Right cardiac atrium (tissue), 5 donors: Measurements from ENCODE around the gene DNAI1. TPM values are rescaled to one million over a fixed set of nuclear protein-coding genes. Genes with fewer than 3 reads are reported as not detected.
"Not testable (repeated sequence)": the region's sequence is repeated elsewhere in the genome, so short reads cannot be mapped to it uniquely, and the experiment has no call there.

ENCODE experiments used
- ATAC-seq, 2 donors: fragments of 200-7000 bp; cut with Tn5 transposase; one replicate each; pipeline versions ENCODE4 v1.8.0 to v1.9.1; 2020; ENCODE audit warnings: moderate library complexity in 2 of 2, mild to moderate bottlenecking in 1 of 2
- DNase-seq, 3 donors: peaks; one replicate each; pipeline ENCODE4 v3.0.0-alpha.2; 2020
- H3K27ac ChIP-seq: one replicate; pipeline ENCODE4 v1.5.1; 2013; ENCODE audit warnings: mild to moderate bottlenecking, low read length, control low read depth, moderate library complexity
- H3K27me3 ChIP-seq: one replicate; pipeline ENCODE4 v1.6.1; 2013; ENCODE audit not compliant: control insufficient read depth, insufficient read depth
- H3K4me1 ChIP-seq: one replicate; pipeline ENCODE4 v1.6.1; 2013; ENCODE audit warnings: low read length; ENCODE audit not compliant: control insufficient read depth, insufficient read depth
- H3K4me3 ChIP-seq: one replicate; pipeline ENCODE4 v1.5.1; 2013; ENCODE audit warnings: low read length, control low read depth
- H3K9me3 ChIP-seq: one replicate; pipeline ENCODE4 v1.6.1; 2013; ENCODE audit warnings: low read length; ENCODE audit not compliant: control insufficient read depth
- WGBS: extraction: QIAGEN DNeasy Blood & Tissue Kit; methylation state at CpG from one replicate; pipeline ENCODE4 v1.1.7; 2013; 5-methylcytosine and 5-hydroxymethylcytosine counted together
- intact Hi-C, 4 donors: fragments of 100-400 bp; cut with DNase I; formaldehyde crosslinking; loops; one replicate each; pipeline versions ENCODE4 v1.11.0 to v1.14.0; 2022 to 2023
- polyA plus RNA-seq: library from polyadenylated mRNA; stranded (reverse); fragments of 200-250 nt; gene quantifications from one replicate; pipeline ENCODE4 v1.2.3, GENCODE V29; 2013
- total RNA-seq, 4 donors: library from RNA; stranded (reverse); fragmentation: NEBNext Ultra II Directional; extraction: Animal tissue kit (Norgen Biotek cat#: 25700); gene quantifications; one replicate each; pipeline ENCODE4 v1.2.1, GENCODE V29; 2021
- donor health status: healthy with polysubstance abuse.
- donor health status: DM: no; HTN: yes; CAD: no.
- donor health status: DM: no; HTN: no; CAD: no.
- donor health status: DM: no; HTN: yes; CAD: no; lungs with severe emphysema.
- donor health status: DM: yes; HTN: yes; CAD: no.

Gene DNAI1
- total and polyA plus RNA-seq, 5 donors: 0.16 TPM; not detected in 4

DNA sequence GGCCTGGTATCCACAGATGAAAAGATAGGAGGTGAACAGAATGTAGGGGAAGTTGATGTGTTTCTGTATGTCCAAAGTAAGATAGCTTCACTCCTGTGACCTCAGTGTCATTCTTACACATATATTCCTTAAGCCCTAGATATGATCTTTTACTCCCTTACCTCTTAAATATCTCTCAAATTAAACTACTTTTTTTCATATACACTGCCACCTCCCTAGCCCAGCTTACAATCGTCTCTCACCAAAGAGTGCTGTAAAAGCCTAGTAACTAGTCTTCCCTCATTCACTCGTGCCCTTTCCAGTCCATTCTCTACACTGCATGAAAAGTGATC is 5.3 kb downstream of the DNAI1 start:
- DNase-seq (no peak), ATAC-seq (no peak)
- no peak overlapping the region for H3K4me3 ChIP-seq
- H3K27ac ChIP-seq: no peak overlapping the region
- intact Hi-C loops: no loop called here
- 71% methylated on average over 2 of the region's 2 CpGs for WGBS
- H3K27me3 ChIP-seq: no peaks in the 10 kb centered on the region
- H3K4me1 ChIP-seq: no peaks in the 10 kb centered on the region
- H3K9me3 ChIP-seq: no peaks in the 10 kb centered on the region

DNA sequence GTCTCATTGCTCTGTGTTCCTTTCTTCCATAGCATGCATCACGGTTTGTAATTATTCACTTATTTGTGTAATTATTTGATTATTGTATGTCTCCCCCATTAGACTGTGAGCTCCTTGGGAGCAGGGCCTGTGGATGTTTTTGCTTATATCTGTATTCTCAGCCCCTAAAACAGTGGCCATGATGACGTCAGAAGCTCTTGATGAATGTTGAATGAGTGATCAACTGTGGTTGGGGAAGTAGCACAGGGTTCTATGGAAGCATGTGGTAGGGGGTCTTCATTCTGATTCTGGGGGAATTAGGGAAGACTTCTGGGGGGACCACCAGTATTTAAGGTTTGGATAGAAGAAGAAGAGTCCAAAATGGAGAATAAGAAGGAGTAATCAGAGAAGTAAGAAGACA is 6.0 kb downstream of the DNAI1 start:
- no peaks in the 10 kb centered on the region for H3K9me3 ChIP-seq
- intact Hi-C loops: no loop called here
- ATAC-seq (no peak), DNase-seq (no peak)
- H3K27me3 ChIP-seq: no peaks in the 10 kb centered on the region
- WGBS: 78% methylated on average over 2 of the region's 2 CpGs
- H3K4me1 ChIP-seq: no peaks in the 10 kb centered on the region
- no peak overlapping the region for H3K4me3 ChIP-seq
- H3K27ac ChIP-seq: no peak overlapping the region

DNA sequence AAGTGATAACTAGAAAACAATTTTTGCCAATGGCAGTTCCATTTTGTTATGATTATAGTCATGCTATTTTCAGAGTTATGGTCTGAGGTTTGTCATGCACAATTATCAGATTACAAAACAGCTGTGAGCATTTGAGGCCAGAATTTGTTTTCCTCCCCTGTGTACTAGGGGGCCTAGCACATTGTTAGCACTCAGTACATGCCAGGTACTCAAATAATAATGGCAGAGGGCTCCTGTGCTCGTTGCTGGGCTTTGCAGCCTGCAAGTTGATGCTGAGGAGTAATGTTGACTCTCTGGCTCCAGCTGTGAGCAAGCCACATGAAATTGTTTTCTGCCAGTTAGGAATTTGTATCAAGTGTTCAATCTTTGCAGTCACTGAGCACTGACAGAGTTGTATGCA is 6.9 kb downstream of the DNAI1 start:
- DNase-seq (no peak), ATAC-seq (no peak)
- Histone ChIP-seq H3K4me3 (no peak overlapping the region), H3K4me1 (no peaks in the 10 kb centered on the region), H3K27ac (no peak overlapping the region), H3K9me3 (no peaks in the 10 kb centered on the region), H3K27me3 (no peaks in the 10 kb centered on the region)
- intact Hi-C loops: no loop called here
- 22% methylated on average over 1 of the region's 1 CpG for WGBS

DNA sequence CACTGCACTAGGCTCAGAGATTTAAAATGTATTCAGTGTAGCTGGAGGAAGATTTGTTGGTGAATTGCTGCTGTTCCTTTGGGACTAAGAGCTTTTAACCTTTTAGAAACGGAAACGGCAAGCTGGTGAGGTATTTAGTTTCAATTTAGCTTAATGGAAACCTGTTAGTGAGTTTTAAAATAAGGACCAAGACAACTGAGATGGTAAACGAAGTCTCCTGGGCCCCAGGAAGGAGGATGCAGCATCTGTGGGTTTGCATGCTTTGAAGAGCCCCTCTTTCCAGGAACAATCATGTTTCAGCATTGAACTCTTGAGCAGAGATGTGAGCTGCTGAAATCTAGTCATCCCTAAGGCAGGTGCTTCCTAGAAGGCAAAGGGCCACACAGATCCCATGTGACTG is 16.5 kb downstream of the DNAI1 start:
- DNase-seq (no peak), ATAC-seq (no peak)
- WGBS: 47% methylated on average over 3 of the region's 3 CpGs
- no peaks in the 10 kb centered on the region for H3K4me1 ChIP-seq
- H3K27ac ChIP-seq: no peak overlapping the region
- H3K9me3 ChIP-seq: no peaks in the 10 kb centered on the region
- intact Hi-C loops: no loop called here
- H3K27me3 ChIP-seq: no peaks in the 10 kb centered on the region
- no peak overlapping the region for H3K4me3 ChIP-seq

DNA sequence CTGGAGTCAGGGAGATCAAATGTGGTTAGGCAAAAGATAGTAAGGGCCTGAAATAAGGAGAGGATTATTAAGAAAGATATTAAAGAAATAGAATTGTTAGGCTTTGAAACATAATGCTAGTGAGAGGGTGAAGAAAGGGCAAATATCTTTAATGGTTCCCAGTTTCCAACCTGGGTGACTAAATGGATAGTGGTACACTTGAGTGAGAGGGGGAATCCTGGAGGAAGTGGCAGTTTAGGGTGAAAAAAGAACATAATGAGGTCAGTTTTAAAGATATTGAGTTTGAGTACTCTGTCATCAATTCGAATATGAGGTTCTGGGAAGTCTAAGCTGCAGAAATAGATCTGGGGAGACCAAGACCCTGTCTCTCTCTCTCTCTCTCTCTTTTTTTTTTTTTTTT is 18.9 kb downstream of the DNAI1 start:
- 73% methylated on average over 1 of the region's 1 CpG for WGBS
- no peak overlapping the region for H3K27ac ChIP-seq
- intact Hi-C loops: no loop called here
- ATAC-seq: no peak
- no peaks in the 10 kb centered on the region for H3K4me1 ChIP-seq
- no peaks in the 10 kb centered on the region for H3K9me3 ChIP-seq
- no peak for DNase-seq
- H3K4me3 ChIP-seq: no peak overlapping the region
- H3K27me3 ChIP-seq: no peaks in the 10 kb centered on the region

DNA sequence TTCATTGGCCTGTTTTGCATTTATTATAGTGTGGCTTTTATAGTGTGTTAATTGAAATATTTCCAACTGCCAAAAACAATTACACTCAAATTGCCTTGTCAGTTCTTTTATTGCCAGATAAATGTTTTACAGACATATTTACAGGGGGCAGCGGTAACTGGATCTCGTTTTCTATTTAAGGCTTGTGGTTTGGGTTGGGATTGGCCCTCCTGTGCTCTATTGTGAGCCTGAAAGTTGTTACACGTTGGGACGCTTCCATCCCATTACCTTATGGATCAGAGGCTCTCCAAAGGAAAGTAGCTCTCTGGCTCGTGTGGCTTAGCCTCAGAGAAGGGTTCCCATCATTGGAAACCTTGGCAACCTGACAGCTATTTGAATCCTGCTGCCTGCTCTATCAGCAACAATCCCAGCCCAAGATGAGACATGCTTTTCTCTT is 20.8 kb downstream of the DNAI1 start:
- no peak for DNase-seq
- intact Hi-C loops: no loop called here
- H3K27ac ChIP-seq: no peak overlapping the region

GRCh38 chr9:34481620-34482019 is 23.0 kb downstream of the DNAI1 start:
- 69% methylated on average over 13 of the region's 13 CpGs for WGBS
- H3K27ac ChIP-seq, H3K9me3 ChIP-seq, H3K27me3 ChIP-seq, intact Hi-C loops, DNase-seq, ATAC-seq, H3K4me1 ChIP-seq, H3K4me3 ChIP-seq: not testable (repeated sequence)

More for the DNA sequence above, 20.8 kb downstream of the DNAI1 start:
- 62% methylated on average over 5 of the region's 5 CpGs for WGBS
- no peaks in the 10 kb centered on the region for H3K4me1 ChIP-seq
- no peaks in the 10 kb centered on the region for H3K9me3 ChIP-seq
- no peak for ATAC-seq
- H3K27me3 ChIP-seq: no peaks in the 10 kb centered on the region
- H3K4me3 ChIP-seq: no peak overlapping the region

- ATAC-seq, DNase-seq, H3K4me1 ChIP-seq, H3K27ac ChIP-seq, H3K27me3 ChIP-seq, intact Hi-C loops, H3K4me3 ChIP-seq, H3K9me3 ChIP-seq: not testable (repeated sequence)
- 96% methylated on average over 22 of the region's 27 CpGs for WGBS
Measured at GRCh38 chr9:34482746-34483145, 24.1 kb downstream of the DNAI1 start.

- intact Hi-C loops: no loop called here
- no peak overlapping the region for H3K27ac ChIP-seq
- no peaks in the 10 kb centered on the region for H3K9me3 ChIP-seq
- H3K4me3 ChIP-seq: no peak overlapping the region
- no peaks in the 10 kb centered on the region for H3K4me1 ChIP-seq
- H3K27me3 ChIP-seq: no peaks in the 10 kb centered on the region
- DNase-seq (no peak), ATAC-seq (no peak)
Measured at GRCh38 chr9:34484678-34485077, 26.1 kb downstream of the DNAI1 start.

DNA sequence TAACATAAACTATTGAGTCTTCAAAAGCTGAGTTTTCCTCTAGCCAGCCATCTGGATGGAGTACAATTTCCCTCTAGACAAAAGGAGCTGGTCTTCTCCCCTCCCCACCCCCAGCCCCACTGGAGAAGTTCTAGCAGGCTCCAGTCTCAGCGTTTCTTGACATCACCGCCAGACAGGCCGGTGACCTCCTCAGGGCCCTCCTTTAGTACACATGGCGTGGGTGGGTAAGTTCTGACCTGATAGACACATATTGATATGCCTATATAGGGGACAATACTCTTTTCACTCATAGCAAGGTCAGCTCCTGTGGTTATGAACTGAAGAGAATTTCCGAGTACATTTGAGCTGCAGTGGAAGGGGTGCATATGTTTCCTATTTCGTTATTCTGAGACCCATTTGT is 27.2 kb downstream of the DNAI1 start:
- Histone ChIP-seq H3K27ac (no peak overlapping the region), H3K4me1 (no peaks in the 10 kb centered on the region), H3K27me3 (no peaks in the 10 kb centered on the region), H3K4me3 (no peak overlapping the region), H3K9me3 (no peaks in the 10 kb centered on the region)
- intact Hi-C loops: no loop called here
- WGBS: 71% methylated on average over 6 of the region's 6 CpGs
- no peak for DNase-seq
- no peak for ATAC-seq

DNA sequence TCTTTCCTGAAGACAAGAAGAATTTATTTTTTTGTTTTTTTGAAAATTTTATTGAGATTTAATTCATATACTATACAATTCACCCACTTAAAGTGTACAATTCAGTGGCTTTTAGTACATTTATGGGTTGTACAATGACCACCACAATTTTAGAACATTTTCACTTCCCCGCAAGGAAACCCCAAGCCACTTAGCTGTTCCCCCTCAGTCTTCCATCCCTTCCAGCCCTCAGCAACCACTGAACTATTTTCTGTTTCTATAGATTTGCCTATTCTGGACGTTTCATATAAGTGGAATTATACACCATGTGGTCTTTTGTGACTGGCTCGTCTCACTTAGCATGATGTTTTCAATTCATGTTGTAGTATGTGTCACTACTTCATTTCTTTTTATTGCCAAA is 28.0 kb downstream of the DNAI1 start:
- DNase-seq (no peak), ATAC-seq (no peak)
- H3K4me3 ChIP-seq: no peak overlapping the region
- H3K27me3 ChIP-seq: no peaks in the 10 kb centered on the region
- H3K27ac ChIP-seq: no peak overlapping the region
- no peaks in the 10 kb centered on the region for H3K4me1 ChIP-seq
- WGBS: 59% methylated on average over 3 of the region's 3 CpGs
- H3K9me3 ChIP-seq: no peaks in the 10 kb centered on the region
- intact Hi-C loops: no loop called here

- Histone ChIP-seq H3K4me1 (no peaks in the 10 kb centered on the region), H3K27ac (no peak overlapping the region), H3K27me3 (no peaks in the 10 kb centered on the region), H3K4me3 (no peak overlapping the region), H3K9me3 (no peaks in the 10 kb centered on the region)
- DNase-seq (no peak), ATAC-seq (no peak)
- intact Hi-C loops: no loop called here
- WGBS: 77% methylated on average over 1 of the region's 1 CpG
Measured at GRCh38 chr9:34490360-34490759, 31.8 kb downstream of the DNAI1 start.
